Measurements from ENCODE around the gene RAB3GAP1. TPM values are rescaled to one million over a fixed set of nuclear protein-coding genes. Genes with fewer than 3 reads are reported as not detected.

The RAB3GAP1 gene
- total RNA-seq, 1 donor from 2014 or later = 50.4 TPM

DNA sequence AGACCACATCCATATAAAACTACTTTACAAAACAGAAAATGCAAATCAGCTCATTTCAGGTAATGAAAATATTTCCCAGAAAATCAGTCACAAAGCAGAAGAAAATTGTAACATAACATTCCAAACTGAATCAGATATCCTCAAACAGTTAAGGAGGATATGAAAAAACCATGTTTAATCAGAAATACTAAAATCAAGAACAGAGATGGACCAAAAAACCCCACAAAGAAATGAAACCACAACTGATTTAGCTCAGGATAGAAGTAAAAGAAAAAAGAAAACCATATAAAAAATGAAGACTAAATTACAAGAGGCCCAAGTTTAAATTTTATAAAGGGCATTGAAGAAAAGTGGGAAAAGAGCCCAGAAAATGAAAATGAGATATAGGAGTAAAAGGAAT, 102.9 kb downstream of the RAB3GAP1 start:
- Mint-ChIP-seq H3K27me3 (ENCODE audit: low read depth) (no peaks in the 10 kb centered on the region), H3K27ac (ENCODE audit: unreplicated experiment) (no peak overlapping the region), H3K9me3 (ENCODE audit: low read depth) (no peaks in the 10 kb centered on the region), H3K4me3 (ENCODE audit: unreplicated experiment) (no peak overlapping the region), H3K36me3 (ENCODE audit: low read depth) (peaks cover 54% of the 10 kb centered on the region), H3K4me1 (ENCODE audit: low read depth) (peaks cover 17% of the 10 kb centered on the region)
- TF ChIP-seq, protein P1, sequence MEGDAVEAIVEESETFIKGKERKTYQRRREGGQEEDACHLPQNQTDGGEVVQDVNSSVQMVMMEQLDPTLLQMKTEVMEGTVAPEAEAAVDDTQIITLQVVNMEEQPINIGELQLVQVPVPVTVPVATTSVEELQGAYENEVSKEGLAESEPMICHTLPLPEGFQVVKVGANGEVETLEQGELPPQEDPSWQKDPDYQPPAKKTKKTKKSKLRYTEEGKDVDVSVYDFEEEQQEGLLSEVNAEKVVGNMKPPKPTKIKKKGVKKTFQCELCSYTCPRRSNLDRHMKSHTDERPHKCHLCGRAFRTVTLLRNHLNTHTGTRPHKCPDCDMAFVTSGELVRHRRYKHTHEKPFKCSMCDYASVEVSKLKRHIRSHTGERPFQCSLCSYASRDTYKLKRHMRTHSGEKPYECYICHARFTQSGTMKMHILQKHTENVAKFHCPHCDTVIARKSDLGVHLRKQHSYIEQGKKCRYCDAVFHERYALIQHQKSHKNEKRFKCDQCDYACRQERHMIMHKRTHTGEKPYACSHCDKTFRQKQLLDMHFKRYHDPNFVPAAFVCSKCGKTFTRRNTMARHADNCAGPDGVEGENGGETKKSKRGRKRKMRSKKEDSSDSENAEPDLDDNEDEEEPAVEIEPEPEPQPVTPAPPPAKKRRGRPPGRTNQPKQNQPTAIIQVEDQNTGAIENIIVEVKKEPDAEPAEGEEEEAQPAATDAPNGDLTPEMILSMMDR (IDR thresholded peaks at IDR 0.05) = no peak
- DNase-seq (ENCODE audit: low spot score) = no peak

DNA sequence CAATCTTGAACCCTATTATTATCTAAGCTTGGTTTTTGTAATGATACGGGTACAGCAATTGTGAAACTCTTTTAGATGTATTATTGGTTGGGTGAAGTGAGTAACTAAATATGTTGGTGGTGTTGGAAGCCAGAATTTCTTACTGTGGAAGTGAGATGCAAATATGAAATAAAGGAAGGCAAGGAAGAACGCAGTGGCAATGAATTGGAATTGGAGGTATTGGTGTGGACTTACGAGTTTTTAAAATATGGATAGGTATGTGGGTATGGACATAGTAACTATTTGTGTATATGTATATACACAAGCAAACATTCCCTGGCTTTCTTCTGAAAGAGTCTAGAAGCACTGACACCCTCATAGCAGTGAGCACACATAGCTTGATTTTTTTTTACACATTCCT, 105.8 kb downstream of the RAB3GAP1 start:
- TF ChIP-seq, protein P1 (IDR thresholded peaks at IDR 0.05) = no peak
- H3K4me1 Mint-ChIP-seq (ENCODE audit: low read depth) = no peaks in the 10 kb centered on the region
- peaks cover 42% of the 10 kb centered on the region for H3K36me3 Mint-ChIP-seq (ENCODE audit: low read depth)
- H3K27ac Mint-ChIP-seq (ENCODE audit: unreplicated experiment) = peak overlapping the region; percentile 38
- DNase-seq (ENCODE audit: low spot score) = no peak
- H3K9me3 Mint-ChIP-seq (ENCODE audit: low read depth) = no peaks in the 10 kb centered on the region
- H3K4me3 Mint-ChIP-seq (ENCODE audit: unreplicated experiment) = no peak overlapping the region
- no peaks in the 10 kb centered on the region for H3K27me3 Mint-ChIP-seq (ENCODE audit: low read depth)

DNA sequence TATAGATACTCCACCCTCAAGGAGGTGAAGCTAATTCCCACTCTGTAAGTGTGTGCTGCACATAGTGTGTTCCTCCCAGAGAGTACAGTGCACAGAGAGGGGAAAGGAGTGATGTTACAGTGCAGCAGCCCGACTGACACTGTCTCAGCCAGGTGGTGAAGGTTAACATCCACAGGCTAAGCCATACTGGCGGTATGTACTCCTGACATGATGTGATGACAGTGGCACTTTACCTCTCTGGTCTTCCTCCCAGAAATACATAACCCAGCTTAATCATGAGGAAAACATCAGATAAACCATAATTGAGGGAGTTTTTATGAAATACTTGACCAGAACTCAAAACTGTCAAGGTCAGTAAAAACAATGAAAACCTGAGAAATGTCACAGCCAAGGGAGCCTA, 107.1 kb downstream of the RAB3GAP1 start:
- TF ChIP-seq, protein P1 (IDR thresholded peaks at IDR 0.05) = no peak
- no peak for DNase-seq (ENCODE audit: low spot score)
- Mint-ChIP-seq H3K4me1 (ENCODE audit: low read depth) (no peaks in the 10 kb centered on the region), H3K36me3 (ENCODE audit: low read depth) (peaks cover 37% of the 10 kb centered on the region), H3K27me3 (ENCODE audit: low read depth) (no peaks in the 10 kb centered on the region), H3K4me3 (ENCODE audit: unreplicated experiment) (no peak overlapping the region), H3K9me3 (ENCODE audit: low read depth) (no peaks in the 10 kb centered on the region), H3K27ac (ENCODE audit: unreplicated experiment) (no peak overlapping the region)

DNA sequence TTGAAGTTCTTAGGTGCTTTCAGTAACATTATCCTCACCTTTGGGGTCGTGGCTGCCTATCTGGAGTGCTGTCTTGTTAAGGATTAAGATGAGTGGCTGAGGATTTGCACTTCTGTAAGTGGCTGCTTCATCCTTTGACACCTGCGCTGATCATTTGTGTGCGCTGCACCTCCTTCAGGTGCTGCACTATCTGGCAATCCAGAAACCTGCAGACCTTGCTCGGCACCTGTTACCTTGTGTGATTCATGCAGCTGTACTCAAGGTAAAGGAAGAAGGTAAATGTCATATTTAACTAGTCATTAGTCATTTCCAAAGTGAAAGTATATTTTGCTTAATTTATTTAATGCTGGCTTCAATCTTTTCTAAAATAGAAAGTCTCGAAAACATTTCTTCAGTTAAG, 110.3 kb downstream of the RAB3GAP1 start:
- H3K4me1 Mint-ChIP-seq (ENCODE audit: low read depth) = peaks cover 4% of the 10 kb centered on the region
- H3K36me3 Mint-ChIP-seq (ENCODE audit: low read depth) = peaks cover 29% of the 10 kb centered on the region
- H3K27ac Mint-ChIP-seq (ENCODE audit: unreplicated experiment) = no peak overlapping the region
- no peaks in the 10 kb centered on the region for H3K9me3 Mint-ChIP-seq (ENCODE audit: low read depth)
- no peak overlapping the region for H3K4me3 Mint-ChIP-seq (ENCODE audit: unreplicated experiment)
- no peak for DNase-seq (ENCODE audit: low spot score)
- no peaks in the 10 kb centered on the region for H3K27me3 Mint-ChIP-seq (ENCODE audit: low read depth)
- TF ChIP-seq, protein P1 (IDR thresholded peaks at IDR 0.05) = no peak

DNA sequence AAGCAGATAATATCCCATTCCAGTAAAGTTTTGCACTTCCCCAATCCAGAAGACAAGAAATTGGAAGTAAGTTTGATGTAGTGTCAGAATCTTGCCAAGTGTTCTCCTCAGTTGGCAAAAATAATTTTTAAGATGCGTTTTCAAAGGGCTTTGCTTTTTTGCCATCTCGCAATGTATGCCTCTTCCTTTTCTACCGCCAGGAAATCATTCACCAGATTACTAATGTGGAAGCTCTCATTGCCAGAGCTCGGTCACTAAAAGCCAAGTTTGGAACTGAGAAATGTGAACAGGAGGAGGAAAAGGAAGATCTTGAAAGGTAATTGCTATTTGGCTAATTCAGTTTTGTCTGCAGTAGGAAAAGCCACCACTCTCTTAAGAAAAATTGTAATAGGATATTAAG, 110.7 kb downstream of the RAB3GAP1 start:
- no peak for DNase-seq (ENCODE audit: low spot score)
- Mint-ChIP-seq H3K4me3 (ENCODE audit: unreplicated experiment) (no peak overlapping the region), H3K4me1 (ENCODE audit: low read depth) (peaks cover 4% of the 10 kb centered on the region), H3K9me3 (ENCODE audit: low read depth) (no peaks in the 10 kb centered on the region), H3K27ac (ENCODE audit: unreplicated experiment) (no peak overlapping the region), H3K27me3 (ENCODE audit: low read depth) (no peaks in the 10 kb centered on the region), H3K36me3 (ENCODE audit: low read depth) (peaks cover 29% of the 10 kb centered on the region)
- TF ChIP-seq, protein P1 (IDR thresholded peaks at IDR 0.05) = no peak
